Kidney (tissue), 14 donors: ENCODE data around the gene TMEM266. TPM values are rescaled to one million over a fixed set of nuclear protein-coding genes. Genes with fewer than 3 reads are reported as not detected.

Source experiments
- DNase-seq, 5 donors: peaks; one replicate each; pipeline ENCODE4 v3.0.0-alpha.2; 2013 to 2020
- FAIRE-seq: peaks from 2 replicates; lab custom pipeline; 2012; peaks lifted over from hg19 to GRCh38; lab: Jason Lieb, UNC
- H3K27ac ChIP-seq, 2 donors: one replicate each; pipeline ENCODE4 v1.7.0; 2013; ENCODE audit warnings: low read depth in 2 of 2, low read length in 2 of 2, inconsistent platforms in 1 of 2
- H3K27me3 ChIP-seq: one replicate; pipeline ENCODE4 v1.7.1; 2013; ENCODE audit warnings: low read length, inconsistent platforms; ENCODE audit not compliant: control insufficient read depth, insufficient read depth
- H3K36me3 ChIP-seq, 3 donors: one replicate each; pipeline versions ENCODE4 v1.7.0 to v1.7.1; 2013; ENCODE audit warnings: low read length in 3 of 3, control low read depth in 1 of 3, inconsistent platforms in 1 of 3; ENCODE audit not compliant: insufficient read depth in 3 of 3, control insufficient read depth in 2 of 3
- H3K4me1 ChIP-seq, 3 donors: one replicate each; pipeline versions ENCODE4 v1.7.0 to v1.7.1; 2013; ENCODE audit warnings: low read length in 3 of 3, inconsistent platforms in 1 of 3, low read depth in 1 of 3; ENCODE audit not compliant: control insufficient read depth in 2 of 3, insufficient read depth in 2 of 3
- H3K4me3 ChIP-seq, 3 donors: one replicate each; pipeline versions ENCODE4 v1.7.0 to v1.8.1; 2013; ENCODE audit warnings: low read length in 3 of 3, control low read depth in 1 of 3, inconsistent platforms in 1 of 3
- H3K9ac ChIP-seq, 3 donors: one replicate each; pipeline versions ENCODE4 v1.7.0 to v1.7.1; 2013; ENCODE audit warnings: low read length in 3 of 3, control low read depth in 1 of 3, inconsistent platforms in 1 of 3
- H3K9me3 ChIP-seq, 3 donors: one replicate each; pipeline versions ENCODE4 v1.7.0 to v1.7.1; 2013; ENCODE audit warnings: low read length in 3 of 3, control low read depth in 1 of 3, inconsistent platforms in 1 of 3; ENCODE audit not compliant: control insufficient read depth in 2 of 3, insufficient read depth in 1 of 3
- intact Hi-C: fragments of 100-400 bp; cut with DNase I; formaldehyde crosslinking; loops from one replicate; pipeline ENCODE4 v1.11.1; 2022
- polyA plus RNA-seq: library from polyadenylated mRNA; stranded (reverse); fragments of 350-450 nt; fragmentation: Illumina TruSeq; extraction: RNeasy Lipid Tissue Mini Kit (QIAGEN cat#74804); gene quantifications from one replicate; pipeline ENCODE4 v1.2.3, GENCODE V29; 2014; ENCODE audit warnings: low read depth, low replicate concordance; ENCODE audit not compliant: insufficient read depth
- total RNA-seq: library from RNA; stranded (reverse); fragmentation: NEBNext Ultra II Directional; extraction: Animal tissue kit (Norgen Biotek cat#: 25700); gene quantifications from one replicate; pipeline ENCODE4 v1.2.1, GENCODE V29; 2021
- TF ChIP-seq, protein P1 (sequence below): IDR thresholded peaks from 3 replicates; pipeline ENCODE4 v1.5.1; 2012; ENCODE audit warnings: mild to moderate bottlenecking, moderate library complexity, borderline replicate concordance; ENCODE audit not compliant: insufficient read depth; ENCODE audit errors: extremely low read depth
- donor health status: control.
- donor health status: control.
- donor health status: control.
- donor health status: control.
- donor health status: control.
- donor health status: DM: yes; HTN: yes; CAD: no.
- donor health status: Normal renal cell carcinoma (clear cell type).

Gene TMEM266
- total and polyA plus RNA-seq, 2 donors from 2014 or later: 0.72 to 3.1 TPM

GRCh38 chr15:76135516-76135915, 75.7 kb downstream of the TMEM266 start:
- Histone ChIP-seq H3K4me3 (no peak overlapping the region), H3K36me3 (no peaks in the 10 kb centered on the region), H3K9ac (no peak overlapping the region), H3K27me3 (no peaks in the 10 kb centered on the region), H3K4me1 (peaks cover 0 to 6% (median 0%) of the 10 kb centered on the region in 3 donors), H3K9me3 (no peaks in the 10 kb centered on the region), H3K27ac (no peak overlapping the region)
- DNase-seq: no peak
- intact Hi-C loops: no loop called here
- TF ChIP-seq, protein P1, sequence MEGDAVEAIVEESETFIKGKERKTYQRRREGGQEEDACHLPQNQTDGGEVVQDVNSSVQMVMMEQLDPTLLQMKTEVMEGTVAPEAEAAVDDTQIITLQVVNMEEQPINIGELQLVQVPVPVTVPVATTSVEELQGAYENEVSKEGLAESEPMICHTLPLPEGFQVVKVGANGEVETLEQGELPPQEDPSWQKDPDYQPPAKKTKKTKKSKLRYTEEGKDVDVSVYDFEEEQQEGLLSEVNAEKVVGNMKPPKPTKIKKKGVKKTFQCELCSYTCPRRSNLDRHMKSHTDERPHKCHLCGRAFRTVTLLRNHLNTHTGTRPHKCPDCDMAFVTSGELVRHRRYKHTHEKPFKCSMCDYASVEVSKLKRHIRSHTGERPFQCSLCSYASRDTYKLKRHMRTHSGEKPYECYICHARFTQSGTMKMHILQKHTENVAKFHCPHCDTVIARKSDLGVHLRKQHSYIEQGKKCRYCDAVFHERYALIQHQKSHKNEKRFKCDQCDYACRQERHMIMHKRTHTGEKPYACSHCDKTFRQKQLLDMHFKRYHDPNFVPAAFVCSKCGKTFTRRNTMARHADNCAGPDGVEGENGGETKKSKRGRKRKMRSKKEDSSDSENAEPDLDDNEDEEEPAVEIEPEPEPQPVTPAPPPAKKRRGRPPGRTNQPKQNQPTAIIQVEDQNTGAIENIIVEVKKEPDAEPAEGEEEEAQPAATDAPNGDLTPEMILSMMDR: no peak
- no peak for FAIRE-seq

DNA sequence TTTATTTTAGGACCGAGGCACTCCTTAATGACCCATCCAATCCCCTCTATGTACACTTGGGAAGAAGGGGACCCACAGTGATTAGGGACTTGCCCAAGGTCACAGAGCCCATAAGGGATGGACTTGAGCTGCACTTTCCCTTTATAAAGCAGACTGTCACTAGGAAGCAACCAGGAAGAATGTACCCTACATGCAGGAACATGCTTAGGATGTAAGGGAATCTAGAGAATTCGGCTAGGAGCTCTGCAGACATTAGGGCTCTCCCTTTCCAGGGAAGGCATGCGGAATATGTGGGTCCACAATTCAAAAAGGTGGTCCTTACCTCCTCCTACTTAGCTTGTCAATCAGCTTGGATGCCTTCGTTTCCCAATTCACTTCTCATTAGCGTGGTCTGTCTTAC, 78.7 kb downstream of the TMEM266 start:
- FAIRE-seq (no peak), DNase-seq (no peak)
- Histone ChIP-seq H3K36me3 (no peaks in the 10 kb centered on the region), H3K4me1 (peaks cover 0 to 6% (median 0%) of the 10 kb centered on the region in 3 donors), H3K27me3 (no peaks in the 10 kb centered on the region), H3K4me3 (no peak overlapping the region), H3K9ac (no peak overlapping the region), H3K27ac (no peak overlapping the region), H3K9me3 (no peaks in the 10 kb centered on the region)
- intact Hi-C loops: no loop called here
- TF ChIP-seq, protein P1: no peak

GRCh38 chr15:76139368-76140073, 79.7 kb downstream of the TMEM266 start:
- DNase-seq (peak; percentile 74 to 87 (median 81)), FAIRE-seq (no peak)
- H3K36me3 ChIP-seq: no peaks in the 10 kb centered on the region
- H3K27me3 ChIP-seq: no peaks in the 10 kb centered on the region
- no peak overlapping the region for H3K4me3 ChIP-seq
- peaks cover 0 to 6% (median 0%) of the 10 kb centered on the region in 3 donors for H3K4me1 ChIP-seq
- H3K27ac ChIP-seq: no peak overlapping the region
- TF ChIP-seq, protein P1: peak; percentile 95
- H3K9ac ChIP-seq: no peak overlapping the region
- intact Hi-C loops: no loop called here
- H3K9me3 ChIP-seq: no peaks in the 10 kb centered on the region
